Liver (tissue), 9 donors: ENCODE measurements around the gene SLC25A1. TPM values are rescaled to one million over a fixed set of nuclear protein-coding genes. Genes with fewer than 3 reads are reported as not detected.

Source experiments
- DNase-seq: peaks from one replicate; pipeline ENCODE4 v3.0.0-alpha.2; 2017; ENCODE audit warnings: low spot score
- H3K27ac ChIP-seq, 2 donors: one replicate each; pipeline ENCODE4 v1.7.0; 2013; ENCODE audit warnings: inconsistent platforms in 2 of 2, low read length in 2 of 2, control low read depth in 1 of 2, low read depth in 1 of 2, mild to moderate bottlenecking in 1 of 2
- H3K27me3 ChIP-seq, 4 donors: one replicate each; pipeline versions ENCODE4 v1.6.1 to v1.7.0; 2013; ENCODE audit warnings: low read length in 3 of 4, inconsistent platforms in 1 of 4, mild to moderate bottlenecking in 1 of 4, moderate library complexity in 1 of 4; ENCODE audit not compliant: control insufficient read depth in 4 of 4, insufficient read depth in 4 of 4
- H3K36me3 ChIP-seq, 4 donors: one replicate each; pipeline versions ENCODE4 v1.6.1 to v1.7.0; 2013; ENCODE audit warnings: low read length in 3 of 4, mild to moderate bottlenecking in 3 of 4, low read depth in 1 of 4, moderate library complexity in 1 of 4; ENCODE audit not compliant: control insufficient read depth in 4 of 4, insufficient read depth in 3 of 4
- H3K4me1 ChIP-seq, 4 donors: one replicate each; pipeline versions ENCODE4 v1.6.1 to v1.7.0; 2013; ENCODE audit warnings: low read length in 3 of 4, mild to moderate bottlenecking in 3 of 4, moderate library complexity in 1 of 4; ENCODE audit not compliant: control insufficient read depth in 4 of 4, insufficient read depth in 4 of 4
- H3K4me3 ChIP-seq, 3 donors: one replicate each; pipeline versions ENCODE4 v1.6.1 to v1.7.0; 2013; ENCODE audit warnings: low read length in 3 of 3, control low read depth in 1 of 3, low read depth in 1 of 3, mild to moderate bottlenecking in 1 of 3
- H3K9ac ChIP-seq, 2 donors: one replicate each; pipeline ENCODE4 v1.7.0; 2013; ENCODE audit warnings: low read length in 2 of 2, mild to moderate bottlenecking in 2 of 2, moderate library complexity in 2 of 2, control low read depth in 1 of 2, low read depth in 1 of 2
- H3K9me3 ChIP-seq, 4 donors: one replicate each; pipeline versions ENCODE4 v1.6.1 to v1.7.0; 2013; ENCODE audit warnings: low read length in 3 of 4; ENCODE audit not compliant: control insufficient read depth in 4 of 4
- CTCF ChIP-seq: fragments of 150-350 bp; IDR thresholded peaks from 2 replicates; pipeline ENCODE4 v1.5.1; 2017; ENCODE audit warnings: improper control_type of control experiment, low read depth, low read length; ENCODE audit not compliant: missing input control
- EGR1 ChIP-seq, 2 donors: IDR thresholded peaks; 2 replicates each; pipeline ENCODE4 v1.6.1; 2016 to 2018; ENCODE audit warnings: antibody characterized with exemption in 2 of 2, low read depth in 2 of 2
- FOXA1 ChIP-seq: IDR thresholded peaks from 2 replicates; pipeline ENCODE4 v1.6.1; 2016; ENCODE audit warnings: antibody characterized with exemption
- FOXA2 ChIP-seq: IDR thresholded peaks from 2 replicates; pipeline ENCODE4 v1.6.1; 2016; ENCODE audit warnings: antibody characterized with exemption
- GABPA ChIP-seq, 2 donors: IDR thresholded peaks in 1 of 2; conservative IDR thresholded peaks in 1 of 2; 2 replicates each; pipeline ENCODE4 v1.6.1; 2016; ENCODE audit warnings: antibody characterized with exemption in 2 of 2, mild to moderate bottlenecking in 1 of 2, moderate library complexity in 1 of 2
- HNF4A ChIP-seq, 2 donors: conservative IDR thresholded peaks; 2 replicates each; pipeline ENCODE4 v1.6.1; 2016; ENCODE audit warnings: antibody characterized with exemption in 2 of 2, mild to moderate bottlenecking in 2 of 2
- HNF4G ChIP-seq: IDR thresholded peaks from 2 replicates; pipeline ENCODE4 v1.6.1; 2016; ENCODE audit warnings: antibody characterized with exemption
- JUND ChIP-seq, 2 donors: IDR thresholded peaks; 2 replicates each; pipeline ENCODE4 v1.6.1; 2016; ENCODE audit warnings: antibody characterized with exemption in 2 of 2
- MAX ChIP-seq: IDR thresholded peaks from 2 replicates; pipeline ENCODE4 v1.6.1; 2016; ENCODE audit warnings: antibody characterized with exemption
- NR2F2 ChIP-seq: IDR thresholded peaks from 2 replicates; pipeline ENCODE4 v1.6.1; 2016; ENCODE audit warnings: antibody characterized with exemption
- RAD21 ChIP-seq, 2 donors: IDR thresholded peaks; 2 replicates each; pipeline ENCODE4 v1.6.1; 2016; ENCODE audit warnings: antibody characterized with exemption in 2 of 2, mild to moderate bottlenecking in 2 of 2
- RXRA ChIP-seq, 2 donors: IDR thresholded peaks; 2 replicates each; pipeline ENCODE4 v1.6.1; 2017 to 2018; ENCODE audit warnings: antibody characterized with exemption in 2 of 2, mild to moderate bottlenecking in 1 of 2
- WGBS: extraction: QIAGEN DNeasy Blood & Tissue Kit; methylation state at CpG from one replicate; pipeline ENCODE4 v1.1.7; 2013; 5-methylcytosine and 5-hydroxymethylcytosine counted together
- polyA plus RNA-seq, 2 donors: library from polyadenylated mRNA; stranded (reverse) in 1 of 2; unstranded in 1 of 2; fragments of 200-250 nt in 1 of 2; fragments of >200 nt in 1 of 2; fragmentation: Nextera tagmentation in 1 of 2; extraction: Ambion mirVana in 1 of 2; gene quantifications; one replicate each; pipeline versions ENCODE4 v1.2.1 to v1.2.3, GENCODE V29; 2013 to 2015
- total RNA-seq, 2 donors: library from RNA; depleted of rRNA; stranded (reverse); fragments of >200 nt; gene quantifications; one replicate each; pipeline ENCODE4 v1.2.3, GENCODE V29; 2014
- donor health status: healthy.
- donor health status: healthy.
- donor health status: healthy.
- donor health status: healthy.
- donor health status: healthy.

SLC25A1 gene
- total and polyA plus RNA-seq, 4 donors: 59.5 to 78.3 (median 73.9) TPM

DNA sequence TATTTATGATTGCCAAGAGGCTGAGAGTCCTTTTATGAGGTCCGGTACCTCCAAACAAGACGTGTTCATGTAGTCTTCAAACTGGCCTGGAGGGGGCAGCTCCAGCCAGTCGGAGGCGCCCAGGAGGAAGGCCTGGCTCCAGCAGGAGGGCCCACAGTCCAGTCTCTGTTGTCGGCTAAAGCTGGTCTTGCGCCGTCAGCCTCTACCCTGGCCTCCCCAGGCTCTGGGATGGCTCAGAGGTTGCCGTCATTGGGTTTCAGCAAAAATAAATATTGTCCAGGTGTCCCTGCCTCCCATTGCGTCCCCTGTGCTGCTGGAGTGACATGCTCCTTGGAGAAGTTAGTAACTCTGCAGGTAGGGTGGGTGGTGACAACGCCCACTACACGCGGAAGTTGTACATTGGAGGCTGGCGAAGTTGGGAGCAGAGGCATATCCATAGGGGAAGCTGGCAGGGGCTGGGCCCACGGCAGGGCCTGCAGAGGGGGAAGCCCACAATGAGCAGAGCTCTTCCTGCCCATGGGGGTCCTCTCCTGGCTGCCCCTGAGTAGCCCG is 1.0 kb upstream of the SLC25A1 start:
- Histone ChIP-seq H3K4me3 (peak overlapping the region; percentile 44 to 84 (median 79)), H3K9me3 (no peaks in the 10 kb centered on the region), H3K36me3 (no peaks in the 10 kb centered on the region), H3K27me3 (no peaks in the 10 kb centered on the region), H3K9ac (peak overlapping the region; percentile 23 to 77), H3K27ac (peak overlapping the region; percentile 81), H3K4me1 (peaks cover 12 to 51% (median 39%) of the 10 kb centered on the region in 4 donors)
- DNase-seq: peak; percentile 67
- 21% methylated on average over 15 of the region's 15 CpGs for WGBS
- no peak for TF ChIP-seq EGR1 (IDR thresholded peaks at IDR 0.05; ENCODE audit: low read depth in 2 of 2)
- no peak for TF ChIP-seq JUND (IDR thresholded peaks at IDR 0.05)
- peak; percentile 63 for TF ChIP-seq CTCF
- TF ChIP-seq RAD21 (IDR thresholded peaks at IDR 0.05): peak; percentile 89 to 90
- TF ChIP-seq HNF4A (conservative IDR thresholded peaks at IDR 0.05): peak in 1 of 2 donors; percentile 28
- TF ChIP-seq HNF4G: peak; percentile 29
- peak in 1 of 2 donors; percentile 24 for TF ChIP-seq RXRA (IDR thresholded peaks at IDR 0.05)

GRCh38 chr22:19178065-19178656 is 375 bp downstream of the SLC25A1 start:
- no peaks in the 10 kb centered on the region for H3K9me3 ChIP-seq
- H3K27me3 ChIP-seq: no peaks in the 10 kb centered on the region
- peaks cover 15 to 65% (median 53%) of the 10 kb centered on the region in 4 donors for H3K4me1 ChIP-seq
- peak overlapping the region in 1 of 2 donors; percentile 23 for H3K9ac ChIP-seq
- peak overlapping the region; percentile 62 to 84 (median 67) for H3K4me3 ChIP-seq
- H3K27ac ChIP-seq: peak overlapping the region; percentile 65 to 90
- DNase-seq: no peak
- H3K36me3 ChIP-seq: no peaks in the 10 kb centered on the region
- TF ChIP-seq RXRA (IDR thresholded peaks at IDR 0.05): no peak
- TF ChIP-seq FOXA2: no peak
- no peak for TF ChIP-seq HNF4A (conservative IDR thresholded peaks at IDR 0.05)
- no peak for TF ChIP-seq FOXA1
- no peak for TF ChIP-seq EGR1 (IDR thresholded peaks at IDR 0.05; ENCODE audit: low read depth in 2 of 2)
- TF ChIP-seq CTCF: no peak
- TF ChIP-seq MAX: no peak
- TF ChIP-seq HNF4G: no peak
- no peak for TF ChIP-seq GABPA (IDR thresholded peaks at IDR 0.05 in 1 of 2, conservative IDR thresholded peaks at IDR 0.05 in 1 of 2)
- TF ChIP-seq JUND (IDR thresholded peaks at IDR 0.05): no peak
- no peak for TF ChIP-seq NR2F2
- under 1% methylated on average over 80 of the region's 80 CpGs for WGBS
